ENCODE measurements around the gene PAM. TPM values are rescaled to one million over a fixed set of nuclear protein-coding genes. Genes with fewer than 3 reads are reported as not detected.
A peak's percentile ranks its signal among the peaks of the same experiment; 100 is the strongest.
"Not testable (repeated sequence)": the region's sequence is repeated elsewhere in the genome, so short reads cannot be mapped to it uniquely, and the experiment has no call there.

The PAM gene
- total RNA-seq, 1 donor from 2014 or later, result 136 TPM

DNA sequence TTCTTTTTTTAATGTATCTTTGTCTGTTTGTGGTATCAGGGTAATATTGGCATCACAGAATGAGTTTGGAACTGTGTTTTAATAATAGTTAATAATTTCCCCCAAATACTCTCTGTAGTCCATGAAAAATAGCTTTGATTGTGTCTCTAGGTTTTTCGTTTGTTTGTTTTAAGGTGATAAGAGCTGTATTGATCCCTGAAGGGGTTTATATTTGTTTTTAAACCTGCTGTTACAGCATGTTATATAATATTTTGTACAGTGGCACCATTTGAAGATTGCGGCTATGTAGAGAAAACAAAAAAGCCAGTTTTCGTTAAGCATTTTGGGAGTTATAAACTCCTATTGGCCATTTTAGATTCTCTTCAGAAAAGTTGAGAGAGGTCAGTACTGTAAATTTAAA lies 15.7 kb downstream of the PAM start:
- Histone ChIP-seq H3K4me3 (no peak overlapping the region), H3K4me1 (peaks cover 23% of the 10 kb centered on the region), H3K27me3 (no peaks in the 10 kb centered on the region), H3K36me3 (no peaks in the 10 kb centered on the region), H3K27ac (no peak overlapping the region), H3K9me3 (no peaks in the 10 kb centered on the region)
- TF ChIP-seq POLR2AphosphoS5 (IDR thresholded peaks at IDR 0.05; ENCODE audit: insufficient read depth in 1 of 2, low read depth in 1 of 2) (no peak), CTCF (IDR thresholded peaks at IDR 0.05) (no peak), POLR2A (IDR thresholded peaks at IDR 0.05) (no peak)
- intact Hi-C loops (cut with DNase I), result no loop called here
- DNase-seq (ENCODE audit: extremely low spot score in 2 of 2), result no peak

- H3K27me3 ChIP-seq, result no peaks in the 10 kb centered on the region
- intact Hi-C loops (cut with DNase I), result no loop called here
- H3K9me3 ChIP-seq, result no peaks in the 10 kb centered on the region
- H3K27ac ChIP-seq, result peak overlapping the region; percentile 34
- peaks cover 23% of the 10 kb centered on the region for H3K4me1 ChIP-seq
- H3K4me3 ChIP-seq, result no peak overlapping the region
- no peak for DNase-seq (ENCODE audit: extremely low spot score in 2 of 2)
- H3K36me3 ChIP-seq, result no peaks in the 10 kb centered on the region
- TF ChIP-seq POLR2A (IDR thresholded peaks at IDR 0.05) (no peak), POLR2AphosphoS5 (IDR thresholded peaks at IDR 0.05; ENCODE audit: insufficient read depth in 1 of 2, low read depth in 1 of 2) (no peak), CTCF (IDR thresholded peaks at IDR 0.05) (no peak)
These were observed 16.3 kb downstream of the PAM start for GRCh38 chr5:102771435-102771834.

GRCh38 chr5:102772273-102772672 lies 17.2 kb downstream of the PAM start:
- Histone ChIP-seq H3K4me1 (peaks cover 20% of the 10 kb centered on the region), H3K27me3 (no peaks in the 10 kb centered on the region), H3K4me3 (no peak overlapping the region), H3K27ac (no peak overlapping the region), H3K36me3 (no peaks in the 10 kb centered on the region), H3K9me3 (no peaks in the 10 kb centered on the region)
- intact Hi-C loops (cut with DNase I), result no loop called here
- no peak for TF ChIP-seq POLR2A (IDR thresholded peaks at IDR 0.05)
- TF ChIP-seq POLR2AphosphoS5 (IDR thresholded peaks at IDR 0.05; ENCODE audit: insufficient read depth in 1 of 2, low read depth in 1 of 2), result no peak
- no peak for TF ChIP-seq CTCF (IDR thresholded peaks at IDR 0.05)
- DNase-seq (ENCODE audit: extremely low spot score in 2 of 2), result no peak

- Histone ChIP-seq H3K9me3 (no peaks in the 10 kb centered on the region), H3K4me3 (no peak overlapping the region), H3K27me3 (no peaks in the 10 kb centered on the region), H3K27ac (no peak overlapping the region), H3K36me3 (no peaks in the 10 kb centered on the region), H3K4me1 (peaks cover 14% of the 10 kb centered on the region)
- intact Hi-C loops (cut with DNase I), result no loop called here
- TF ChIP-seq CTCF (IDR thresholded peaks at IDR 0.05) (no peak), POLR2A (IDR thresholded peaks at IDR 0.05) (no peak), POLR2AphosphoS5 (IDR thresholded peaks at IDR 0.05; ENCODE audit: insufficient read depth in 1 of 2, low read depth in 1 of 2) (no peak)
- no peak for DNase-seq (ENCODE audit: extremely low spot score in 2 of 2)
These were observed 18.0 kb downstream of the PAM start for GRCh38 chr5:102773133-102773532.

- H3K27me3 ChIP-seq; DNase-seq (ENCODE audit: extremely low spot score in 2 of 2); H3K9me3 ChIP-seq; H3K27ac ChIP-seq; H3K36me3 ChIP-seq; intact Hi-C loops (cut with DNase I); H3K4me3 ChIP-seq: not testable (repeated sequence)
- H3K4me1 ChIP-seq, result peaks cover 18% of the 10 kb centered on the region
These were observed 20.7 kb downstream of the PAM start for GRCh38 chr5:102775756-102776155.

GRCh38 chr5:102777099-102777498 lies 22.0 kb downstream of the PAM start:
- Histone ChIP-seq H3K27ac (no peak overlapping the region), H3K4me1 (peaks cover 12% of the 10 kb centered on the region), H3K36me3 (no peaks in the 10 kb centered on the region), H3K4me3 (no peak overlapping the region), H3K9me3 (no peaks in the 10 kb centered on the region), H3K27me3 (no peaks in the 10 kb centered on the region)
- TF ChIP-seq POLR2AphosphoS5 (IDR thresholded peaks at IDR 0.05; ENCODE audit: insufficient read depth in 1 of 2, low read depth in 1 of 2) (no peak), POLR2A (IDR thresholded peaks at IDR 0.05) (no peak), CTCF (IDR thresholded peaks at IDR 0.05) (no peak)
- no peak for DNase-seq (ENCODE audit: extremely low spot score in 2 of 2)
- intact Hi-C loops (cut with DNase I), result no loop called here
